GM18526 (cell line): Measurements from ENCODE around the gene CPLX4.

Source experiments
- POLR2A ChIP-seq: IDR thresholded peaks from 3 replicates; pipeline ENCODE4 v1.6.1; 2011; ENCODE audit not compliant: insufficient read length; ENCODE audit errors: extremely low read depth

CPLX4 gene

GRCh38 chr18:59318460-59319050 lies at the start of gene CPLX4:
Gene CPLX4 (minus strand): TSS chr18:59318649. CDS start chr18:59318462, 187 bp downstream.
- no peak for TF ChIP-seq POLR2A

GRCh38 chr18:59360381-59360780 lies 41.9 kb upstream of the CPLX4 start:
- no peak for TF ChIP-seq POLR2A

- TF ChIP-seq POLR2A = no peak
These were observed 41.1 kb upstream of the CPLX4 start for GRCh38 chr18:59359576-59359952.

DNA sequence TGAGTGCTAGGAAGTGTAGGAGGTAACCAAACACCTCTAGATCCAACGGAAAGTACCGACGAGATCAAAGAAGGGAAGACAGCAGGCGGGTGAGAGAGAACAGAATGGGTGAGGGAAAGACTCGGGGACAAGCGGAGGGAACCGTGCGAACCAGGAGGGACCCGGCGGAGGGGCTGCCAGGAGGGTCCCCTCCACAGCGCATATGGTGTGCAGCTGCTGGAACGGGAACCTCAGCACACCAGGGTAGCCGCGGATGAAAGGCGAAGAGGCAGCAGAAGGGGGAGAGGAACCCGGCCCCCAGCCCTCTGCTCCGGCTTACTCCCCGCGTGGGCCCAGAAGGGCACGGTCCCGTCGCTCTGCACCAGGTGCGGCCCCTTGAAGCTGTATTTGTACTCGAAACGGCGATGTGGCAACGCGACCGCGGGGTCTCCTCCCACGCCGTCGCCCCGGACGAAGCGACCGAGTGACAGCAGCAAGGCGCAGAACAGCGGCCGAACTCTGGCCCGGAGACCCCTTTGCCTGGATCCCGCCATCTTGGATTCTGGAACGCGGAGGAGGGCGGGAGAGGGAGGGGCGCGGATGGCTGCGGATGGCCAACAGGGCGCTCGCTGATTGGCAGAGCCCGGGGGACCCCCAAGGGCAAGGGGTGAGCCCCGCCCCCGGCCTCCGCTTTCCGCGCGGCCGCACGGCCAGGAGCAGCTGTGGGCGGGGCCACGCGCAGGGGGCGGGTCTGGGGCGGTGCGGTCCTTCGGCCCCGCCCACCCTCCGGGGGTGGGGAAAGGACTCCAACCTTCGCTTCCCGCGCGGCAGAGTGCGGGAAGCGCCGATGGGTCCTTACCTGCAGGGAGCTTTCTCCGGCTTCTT lies 40.5 kb upstream of the CPLX4 start, which contains the start of gene LMAN1:
LMAN1 (minus strand) TSS at position 554 of the 864 bp plus-strand sequence; CDS start at position 533, 21 bp downstream.
- TF ChIP-seq POLR2A = peak; percentile 85

GRCh38 chr18:59358414-59358711 lies 39.9 kb upstream of the CPLX4 start:
- no peak for TF ChIP-seq POLR2A

DNA sequence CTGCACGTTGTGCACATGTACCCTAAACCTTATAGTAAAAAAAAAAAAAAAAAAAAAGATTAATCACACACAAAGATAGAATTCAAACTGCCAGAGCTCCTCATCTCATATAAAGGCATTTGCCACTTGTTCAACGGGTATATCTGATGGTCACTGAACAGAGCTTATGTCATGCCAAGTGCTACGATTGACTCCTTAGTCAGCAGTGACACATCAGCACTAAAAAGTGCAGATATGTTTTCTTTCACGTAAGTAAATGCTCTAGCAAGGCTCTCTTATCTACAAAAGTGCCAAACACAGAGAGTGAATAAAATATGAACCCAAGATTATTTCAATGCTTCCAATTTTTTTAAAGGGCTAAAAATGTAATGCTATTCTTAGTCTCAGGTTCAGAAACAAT lies 39.5 kb upstream of the CPLX4 start:
- TF ChIP-seq POLR2A = no peak

DNA sequence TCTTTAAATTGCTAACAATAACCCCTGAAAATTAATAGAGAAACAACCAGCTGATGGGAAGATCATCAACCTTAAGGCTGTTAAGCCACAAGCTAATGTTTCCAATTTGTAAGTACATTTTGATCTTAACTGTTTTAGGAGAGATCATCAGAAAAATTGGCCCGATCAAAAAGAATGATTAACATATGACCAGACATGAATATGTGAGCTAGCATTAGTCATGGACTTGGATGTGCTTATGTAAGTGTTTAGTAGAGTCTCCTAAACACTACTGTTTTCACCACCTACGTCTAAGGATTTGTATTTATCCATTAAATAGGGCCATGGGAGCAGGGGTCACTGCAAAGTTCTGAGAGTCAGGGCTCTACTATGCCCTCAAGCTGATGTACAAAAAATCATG lies 36.3 kb upstream of the CPLX4 start:
- no peak for TF ChIP-seq POLR2A

- no peak for TF ChIP-seq POLR2A
These were observed 34.7 kb upstream of the CPLX4 start for GRCh38 chr18:59353079-59353680.

- no peak for TF ChIP-seq POLR2A
These were observed 33.9 kb upstream of the CPLX4 start for GRCh38 chr18:59352250-59352855.

DNA sequence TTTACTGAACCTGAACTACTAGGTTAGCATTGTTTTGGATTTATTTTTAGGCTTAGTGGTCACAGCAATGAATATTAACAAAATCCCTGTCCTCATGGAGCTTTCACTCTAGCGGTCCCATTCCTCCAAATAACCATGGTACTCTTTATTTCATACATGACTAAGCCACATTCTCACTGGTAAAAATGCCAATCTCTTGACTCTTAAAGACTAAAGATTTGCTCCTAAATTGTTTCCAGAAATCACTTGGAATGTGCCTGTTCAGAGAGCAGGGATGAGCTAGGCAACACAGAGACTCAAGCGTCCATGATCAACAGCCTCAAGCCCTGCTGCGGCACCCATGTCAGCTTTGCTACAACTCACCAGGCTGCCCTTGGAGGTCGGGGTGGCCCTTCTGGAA lies 27.1 kb upstream of the CPLX4 start:
- TF ChIP-seq POLR2A = no peak

DNA sequence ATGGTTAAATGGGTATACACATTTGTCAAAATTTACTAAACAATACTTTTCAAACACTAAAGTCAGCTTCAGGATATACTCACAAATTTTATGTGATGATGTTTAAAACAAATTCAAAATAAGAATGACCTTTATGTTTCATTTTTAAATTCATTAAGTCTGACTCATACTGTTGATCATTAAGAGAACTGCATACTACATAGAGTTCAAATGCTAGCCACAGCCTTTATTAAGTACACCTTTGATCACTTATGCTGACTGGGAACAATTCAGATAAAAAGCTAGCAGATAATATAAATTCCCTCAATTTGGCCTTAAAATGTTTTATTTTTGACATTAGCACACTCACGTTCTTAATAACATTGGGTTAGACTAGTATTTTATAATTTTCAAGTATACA lies 26.5 kb upstream of the CPLX4 start:
- TF ChIP-seq POLR2A = no peak

DNA sequence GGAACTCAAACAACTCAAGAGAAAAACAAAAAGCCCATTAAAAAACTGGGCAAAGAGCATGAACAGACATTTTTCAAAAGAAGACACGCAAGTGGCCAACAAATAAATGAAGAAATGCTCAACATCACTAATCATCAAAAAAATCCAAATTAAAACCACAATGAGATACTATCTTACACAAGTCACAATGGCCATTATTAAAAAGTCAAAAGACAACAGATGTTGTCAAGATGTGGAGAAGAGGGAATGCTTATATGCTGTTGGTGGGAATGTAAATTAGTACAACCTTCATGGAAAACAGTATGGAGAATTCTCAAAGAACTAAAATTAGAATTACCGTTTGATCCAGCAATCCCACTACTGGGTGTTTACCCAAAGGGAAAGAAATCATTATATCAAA lies 25.5 kb upstream of the CPLX4 start:
- TF ChIP-seq POLR2A = no peak

DNA sequence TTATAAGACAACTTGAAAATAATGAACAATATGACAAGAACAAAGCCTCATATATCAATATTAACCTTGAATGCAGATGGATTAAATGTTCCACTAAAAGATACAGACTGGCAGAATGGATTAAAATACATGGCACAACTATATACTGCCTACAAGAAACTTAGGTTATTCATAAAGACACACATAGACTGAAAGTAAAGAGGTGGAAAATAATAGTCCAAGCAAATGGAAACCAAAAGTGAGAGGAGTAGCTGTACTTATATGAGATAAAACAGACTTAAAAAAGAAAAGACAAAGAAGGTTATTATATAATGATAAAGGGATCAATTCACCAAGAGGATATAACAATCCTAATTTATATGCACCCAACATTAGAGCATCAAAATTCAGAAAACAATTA lies 22.4 kb upstream of the CPLX4 start:
- TF ChIP-seq POLR2A = no peak

DNA sequence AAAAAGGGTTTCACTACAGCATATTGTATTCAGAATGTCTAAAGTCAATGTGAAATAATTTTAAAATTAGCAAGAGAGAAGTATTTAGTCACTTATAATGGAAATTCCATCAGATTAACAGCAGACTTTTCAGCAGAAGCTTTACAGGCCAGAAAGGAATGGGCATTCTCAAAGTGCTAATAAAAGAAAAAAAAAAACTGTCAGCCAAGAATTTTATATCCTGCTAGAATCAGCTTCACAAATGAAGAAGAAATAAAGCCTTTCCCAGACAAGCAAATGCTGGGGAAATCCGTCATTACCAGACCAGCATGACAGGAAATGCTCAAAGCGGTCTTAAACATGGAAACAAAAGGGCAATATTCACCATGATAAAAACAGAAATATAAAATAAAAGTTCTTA lies 21.9 kb upstream of the CPLX4 start:
- no peak for TF ChIP-seq POLR2A

DNA sequence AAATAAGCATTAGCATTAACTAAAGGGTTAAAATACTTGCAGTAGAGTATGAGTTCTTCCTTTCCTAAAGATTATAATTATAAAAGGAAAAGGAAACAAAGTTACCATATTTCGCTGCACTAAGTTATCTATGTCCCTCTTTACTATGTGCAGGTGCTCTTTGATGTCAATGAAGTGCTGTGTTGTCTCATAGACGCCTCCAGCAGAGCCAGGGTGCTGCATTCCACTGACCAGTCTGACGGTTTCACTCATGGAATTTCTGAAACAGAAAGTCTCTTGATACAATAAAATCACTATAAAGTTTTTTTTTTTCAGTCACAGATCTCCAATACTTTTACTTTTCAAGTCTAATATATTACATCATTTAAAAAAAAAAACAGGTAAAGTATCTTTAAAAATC lies 14.5 kb upstream of the CPLX4 start:
- no peak for TF ChIP-seq POLR2A

GRCh38 chr18:59328683-59329082 lies 10.2 kb upstream of the CPLX4 start:
- no peak for TF ChIP-seq POLR2A
